Adrenal gland (tissue), 5 donors: ENCODE data around the gene OXNAD1.

Experiments used
- POLR2A ChIP-seq, 2 donors: fragments of 450-650 bp; IDR thresholded peaks; one replicate each; pipeline ENCODE4 v1.6.1; 2017; ENCODE audit warnings: antibody characterized with exemption in 2 of 2, mild to moderate bottlenecking in 2 of 2, moderate library complexity in 1 of 2
- TF ChIP-seq, protein P1 (sequence below), 6 experiments: fragments of 450-650 bp in 4 of 6; fragments of 200-600 bp in 2 of 6; sonication (generic) in 1 of 6; IDR thresholded peaks; 1 replicate in 5 of 6; 2 replicates in 1 of 6; pipeline versions ENCODE4 v1.5.1 to v1.8.0; 2016 to 2021; ENCODE audit warnings: antibody characterized with exemption in 6 of 6, mild to moderate bottlenecking in 2 of 6, moderate library complexity in 1 of 6
- donor health status: DM: no; HTN: no; CAD: no.

- TF ChIP-seq, protein P1, sequence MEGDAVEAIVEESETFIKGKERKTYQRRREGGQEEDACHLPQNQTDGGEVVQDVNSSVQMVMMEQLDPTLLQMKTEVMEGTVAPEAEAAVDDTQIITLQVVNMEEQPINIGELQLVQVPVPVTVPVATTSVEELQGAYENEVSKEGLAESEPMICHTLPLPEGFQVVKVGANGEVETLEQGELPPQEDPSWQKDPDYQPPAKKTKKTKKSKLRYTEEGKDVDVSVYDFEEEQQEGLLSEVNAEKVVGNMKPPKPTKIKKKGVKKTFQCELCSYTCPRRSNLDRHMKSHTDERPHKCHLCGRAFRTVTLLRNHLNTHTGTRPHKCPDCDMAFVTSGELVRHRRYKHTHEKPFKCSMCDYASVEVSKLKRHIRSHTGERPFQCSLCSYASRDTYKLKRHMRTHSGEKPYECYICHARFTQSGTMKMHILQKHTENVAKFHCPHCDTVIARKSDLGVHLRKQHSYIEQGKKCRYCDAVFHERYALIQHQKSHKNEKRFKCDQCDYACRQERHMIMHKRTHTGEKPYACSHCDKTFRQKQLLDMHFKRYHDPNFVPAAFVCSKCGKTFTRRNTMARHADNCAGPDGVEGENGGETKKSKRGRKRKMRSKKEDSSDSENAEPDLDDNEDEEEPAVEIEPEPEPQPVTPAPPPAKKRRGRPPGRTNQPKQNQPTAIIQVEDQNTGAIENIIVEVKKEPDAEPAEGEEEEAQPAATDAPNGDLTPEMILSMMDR (IDR thresholded peaks at IDR 0.05): peak in 2 of 6 experiments; percentile 11 to 21
- TF ChIP-seq POLR2A (IDR thresholded peaks at IDR 0.05): no peak
These were observed 54.3 kb downstream of the OXNAD1 start for GRCh38 chr3:16319307-16319706.
